ENCODE measurements around the gene EEA1.

Gene EEA1

DNA sequence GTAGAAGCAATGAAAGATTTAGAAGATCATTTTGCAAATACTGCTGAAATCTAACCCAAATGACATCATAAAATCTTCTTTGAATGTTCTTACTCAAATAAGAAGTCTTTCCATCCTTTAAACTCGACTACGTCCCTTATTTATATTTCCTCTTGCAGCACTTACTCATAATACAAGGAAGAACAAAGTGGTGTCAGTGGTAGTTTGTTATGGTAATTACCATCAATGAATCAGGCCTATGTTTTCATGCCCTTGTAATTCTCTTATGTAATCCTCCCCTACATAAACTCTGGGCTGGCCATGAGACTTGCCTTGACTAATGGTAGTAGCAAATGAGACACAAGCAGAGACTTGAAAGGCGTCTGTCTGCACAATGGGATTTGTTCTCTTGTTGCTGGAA is 17.0 kb downstream of the EEA1 start:
- TF ChIP-seq CTCF (conservative IDR thresholded peaks at IDR 0.05; ENCODE audit: low read length): no peak
- DNase-seq (ENCODE audit: low read depth): peak; percentile 62

GRCh38 chr12:92911339-92911738 is 17.8 kb downstream of the EEA1 start:
- H3K4me3 ChIP-seq (ENCODE audit: low read length): no peak overlapping the region
- no peak for DNase-seq (ENCODE audit: low read depth)
- TF ChIP-seq CTCF (conservative IDR thresholded peaks at IDR 0.05; ENCODE audit: low read length): no peak

More for the DNA sequence above, 17.0 kb downstream of the EEA1 start:
- H3K4me3 ChIP-seq (ENCODE audit: low read length): no peak overlapping the region

- no peak for TF ChIP-seq CTCF (conservative IDR thresholded peaks at IDR 0.05; ENCODE audit: low read length)
- DNase-seq (ENCODE audit: low read depth): no peak
- no peak overlapping the region for H3K4me3 ChIP-seq (ENCODE audit: low read length)
These were observed 21.0 kb downstream of the EEA1 start for GRCh38 chr12:92908108-92908507.

DNA sequence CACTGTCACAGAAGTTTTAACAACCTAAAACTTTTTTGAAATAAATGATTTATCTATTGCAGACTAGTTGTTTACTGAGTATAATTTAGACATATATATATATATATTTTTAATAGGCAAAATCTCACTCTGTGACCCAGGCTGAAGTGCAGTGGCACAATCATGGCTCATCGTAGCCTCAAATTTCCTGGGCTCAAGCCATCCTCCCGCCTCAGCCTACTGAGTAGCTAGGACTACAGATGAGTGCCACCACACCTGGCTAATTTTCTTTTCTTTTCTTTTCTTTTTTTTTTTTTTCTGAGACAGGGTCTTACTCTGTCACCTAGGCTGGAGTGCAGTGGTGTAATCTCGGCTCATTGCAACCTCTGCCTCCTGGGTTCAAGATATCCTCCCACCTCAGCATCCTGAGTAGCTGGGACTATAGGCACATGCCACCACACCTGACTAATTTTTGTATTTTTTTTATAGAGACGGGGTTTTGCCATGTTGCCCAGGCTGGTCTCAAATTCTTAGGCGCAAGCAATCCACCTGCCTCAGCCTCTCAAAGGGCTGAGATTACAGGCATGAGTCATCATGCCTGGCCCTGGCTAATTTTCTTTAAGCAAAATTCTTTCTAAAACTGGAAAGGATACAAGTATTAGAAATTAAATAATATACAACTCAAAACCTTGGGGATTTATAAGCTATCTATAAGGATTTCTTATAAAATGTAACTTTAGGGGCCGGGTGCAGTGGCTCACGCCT is 23.1 kb downstream of the EEA1 start:
- DNase-seq (ENCODE audit: low read depth): no peak
- no peak overlapping the region for H3K4me3 ChIP-seq (ENCODE audit: low read length)
- no peak for TF ChIP-seq CTCF (conservative IDR thresholded peaks at IDR 0.05; ENCODE audit: low read length)

DNA sequence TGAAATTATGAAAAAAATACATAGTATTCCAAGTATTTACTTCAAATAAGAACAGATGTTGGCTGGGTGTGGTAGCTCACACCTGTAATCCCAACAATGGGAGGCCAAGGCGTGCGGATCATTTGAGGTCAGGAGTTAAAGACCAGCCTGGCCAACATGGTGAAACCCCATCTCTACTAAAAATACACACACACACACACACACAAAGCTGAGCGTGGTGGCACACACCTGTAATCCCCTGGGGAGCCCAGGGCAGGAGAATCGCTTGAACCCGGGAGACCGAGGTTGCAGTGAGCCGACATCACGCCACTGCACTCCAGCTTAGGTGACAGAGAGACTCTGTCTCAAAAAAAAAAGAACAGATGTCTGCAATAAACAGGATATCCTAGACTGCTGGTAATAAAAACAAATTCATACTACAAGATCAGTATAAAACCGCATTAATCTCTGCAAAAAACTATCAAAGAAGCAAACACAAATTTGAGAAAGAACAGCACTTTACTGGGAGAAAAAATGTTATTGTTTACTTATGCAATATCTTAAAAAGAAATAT is 23.8 kb downstream of the EEA1 start:
- no peak for TF ChIP-seq CTCF (conservative IDR thresholded peaks at IDR 0.05; ENCODE audit: low read length)
- no peak overlapping the region for H3K4me3 ChIP-seq (ENCODE audit: low read length)
- DNase-seq (ENCODE audit: low read depth): no peak

DNA sequence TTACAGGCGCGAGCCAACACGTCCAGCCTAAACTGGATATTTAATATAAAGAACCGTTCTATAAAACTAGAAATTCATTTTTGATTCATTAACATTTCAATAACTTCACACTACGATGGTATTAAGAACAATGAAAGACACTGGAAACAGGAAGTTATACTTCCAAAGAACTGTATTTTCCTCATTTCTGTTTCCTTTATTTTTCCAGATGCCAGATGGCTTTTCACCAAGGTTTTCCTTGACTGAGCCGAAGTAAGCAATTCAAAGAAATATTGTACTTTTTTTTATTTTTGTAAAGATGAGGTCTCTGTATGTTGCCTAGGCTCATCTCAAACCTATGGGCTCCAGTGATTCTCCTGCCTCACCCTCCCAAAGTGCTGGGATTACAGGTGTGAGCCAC is 28.2 kb downstream of the EEA1 start:
- no peak for TF ChIP-seq CTCF (conservative IDR thresholded peaks at IDR 0.05; ENCODE audit: low read length)
- H3K4me3 ChIP-seq (ENCODE audit: low read length): no peak overlapping the region
- DNase-seq (ENCODE audit: low read depth): no peak

DNA sequence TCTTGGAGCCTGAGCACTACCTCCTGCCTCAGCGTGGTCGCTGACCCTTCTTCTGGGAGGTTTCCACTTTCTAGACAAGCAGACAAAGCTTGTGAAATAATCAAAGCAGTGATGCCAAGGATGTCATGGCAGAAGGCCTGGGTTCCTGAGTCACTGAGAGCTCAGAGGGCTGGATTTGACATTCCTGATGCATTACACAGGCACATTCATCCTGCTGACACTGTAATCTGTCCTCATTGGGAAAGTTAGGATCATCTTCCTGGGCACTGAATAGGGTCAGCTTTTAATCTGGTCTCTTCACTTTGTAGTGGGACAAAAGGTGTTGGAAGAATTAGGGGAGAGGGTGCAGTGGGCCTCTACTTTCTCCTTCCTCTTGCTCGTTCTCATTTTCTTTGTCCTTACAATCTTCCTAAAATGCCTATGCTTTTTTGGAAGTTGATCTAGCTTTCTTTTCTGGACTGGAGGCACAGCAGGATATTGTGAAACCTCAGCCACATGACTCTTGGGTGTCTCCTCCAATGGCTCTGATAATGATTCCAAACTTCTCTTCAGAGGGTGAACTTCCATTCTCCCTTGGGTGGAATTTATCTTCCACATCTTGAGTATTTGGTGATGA is 29.6 kb downstream of the EEA1 start:
- TF ChIP-seq CTCF (conservative IDR thresholded peaks at IDR 0.05; ENCODE audit: low read length): no peak
- H3K4me3 ChIP-seq (ENCODE audit: low read length): peak overlapping the region; percentile 47
- peak; percentile 99 for DNase-seq (ENCODE audit: low read depth)

Measured in AG10803 (cell line).